Thoracic aorta (tissue), 2 donors: ENCODE results near the gene CIC. TPM values are rescaled to one million over a fixed set of nuclear protein-coding genes. Genes with fewer than 3 reads are reported as not detected.

Experiments
- ATAC-seq: fragments of 150-250 bp; one replicate; pipeline ENCODE4 v1.8.0; 2017; ENCODE audit warnings: low read depth; ENCODE audit not compliant: insufficient number of reproducible peaks, low FRiP score
- DNase-seq: peaks from one replicate; pipeline ENCODE4 v3.0.0-alpha.2; 2020; ENCODE audit warnings: low spot score
- H3K27ac ChIP-seq, 2 donors: fragments of 200-600 bp; sonication (generic); 1 replicate in 1 of 2; 2 replicates in 1 of 2; pipeline ENCODE4 v1.5.1; 2016; ENCODE audit warnings: mild to moderate bottlenecking in 2 of 2, moderate library complexity in 2 of 2
- H3K27me3 ChIP-seq: fragments of 200-600 bp; sonication (generic); replicated peaks from 2 replicates; pipeline ENCODE4 v1.6.0; 2016; ENCODE audit warnings: mild to moderate bottlenecking; ENCODE audit not compliant: insufficient read depth
- H3K36me3 ChIP-seq: fragments of 200-600 bp; sonication (generic); one replicate; pipeline ENCODE4 v1.5.1; 2016
- H3K4me1 ChIP-seq, 2 donors: fragments of 200-600 bp; sonication (generic); 1 replicate in 1 of 2; 2 replicates in 1 of 2; pipeline versions ENCODE4 v1.5.1 to v1.6.0; 2016; ENCODE audit warnings: low read depth in 2 of 2, mild to moderate bottlenecking in 1 of 2; ENCODE audit not compliant: control insufficient read depth in 1 of 2
- H3K4me3 ChIP-seq: fragments of 200-600 bp; sonication (generic); 2 replicates; pipeline ENCODE4 v1.5.1; 2016; ENCODE audit warnings: mild to moderate bottlenecking
- H3K9me3 ChIP-seq: fragments of 200-600 bp; sonication (generic); 2 replicates; pipeline ENCODE4 v1.5.1; 2016
- CTCF ChIP-seq: fragments of 200-600 bp; sonication (generic); IDR thresholded peaks from one replicate; pipeline ENCODE4 v1.5.1; 2019; ENCODE audit warnings: antibody characterized with exemption
- total RNA-seq, 2 donors: library from RNA; depleted of rRNA; stranded (reverse); fragments of >200 nt; gene quantifications; one replicate each; pipeline versions ENCODE4 v1.1.0 to v1.2.3, GENCODE V29; 2016

Gene CIC
- total RNA-seq, 2 donors from 2014 or later = 57.1 to 112 TPM

DNA sequence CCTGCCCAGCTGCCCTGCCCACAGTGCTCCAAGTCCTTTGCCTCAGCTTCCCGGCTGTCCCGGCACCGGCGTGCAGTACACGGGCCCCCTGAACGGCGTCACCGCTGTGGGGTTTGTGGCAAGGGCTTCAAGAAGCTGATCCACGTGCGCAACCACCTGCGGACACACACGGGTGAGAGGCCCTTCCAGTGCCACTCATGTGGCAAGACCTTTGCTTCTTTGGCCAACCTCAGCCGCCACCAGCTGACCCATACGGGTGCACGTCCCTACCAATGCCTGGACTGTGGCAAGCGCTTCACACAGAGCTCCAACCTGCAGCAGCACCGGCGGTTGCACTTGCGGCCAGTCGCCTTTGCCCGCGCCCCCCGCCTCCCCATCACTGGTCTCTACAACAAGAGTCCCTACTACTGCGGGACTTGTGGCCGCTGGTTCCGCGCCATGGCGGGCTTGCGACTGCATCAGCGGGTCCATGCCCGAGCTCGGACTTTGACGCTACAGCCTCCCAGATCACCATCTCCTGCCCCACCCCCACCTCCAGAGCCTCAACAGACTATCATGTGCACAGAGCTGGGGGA is 43.2 kb upstream of the CIC start:
- peaks cover 6 to 17% of the 10 kb centered on the region in 2 donors for H3K4me1 ChIP-seq
- no peak overlapping the region for H3K27ac ChIP-seq
- no peak for ATAC-seq
- no peaks in the 10 kb centered on the region for H3K27me3 ChIP-seq
- H3K4me3 ChIP-seq = no peak overlapping the region
- H3K9me3 ChIP-seq = no peaks in the 10 kb centered on the region
- no peak for TF ChIP-seq CTCF
- DNase-seq = no peak
- peaks cover 50% of the 10 kb centered on the region for H3K36me3 ChIP-seq

- Histone ChIP-seq H3K9me3 (no peaks in the 10 kb centered on the region), H3K4me3 (no peak overlapping the region), H3K27ac (no peak overlapping the region), H3K4me1 (peaks cover 0 to 6% of the 10 kb centered on the region in 2 donors), H3K36me3 (peaks cover 61% of the 10 kb centered on the region), H3K27me3 (no peaks in the 10 kb centered on the region)
- TF ChIP-seq CTCF = no peak
- DNase-seq = no peak
- ATAC-seq = no peak
Measured at GRCh38 chr19:42226886-42227285, 42.2 kb upstream of the CIC start.

DNA sequence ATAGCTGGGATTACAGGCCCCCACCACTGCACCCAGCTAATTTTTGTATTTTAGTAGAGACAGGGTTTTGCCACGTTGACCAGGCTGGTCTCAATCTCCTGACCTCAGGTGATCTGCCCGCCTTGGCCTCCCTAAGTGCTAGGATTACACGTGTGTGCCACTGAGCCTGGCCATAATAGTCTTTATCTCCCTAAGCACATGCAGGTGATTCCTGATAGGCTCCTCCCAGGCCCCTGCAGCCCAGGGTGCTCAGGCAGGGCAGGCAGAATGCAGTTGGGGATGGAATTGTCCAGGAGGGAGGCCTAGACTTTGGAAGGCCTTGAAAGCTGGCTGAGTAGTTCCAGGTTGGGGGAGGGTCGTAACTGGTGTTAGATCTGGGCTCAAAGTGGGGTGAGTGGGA is 40.4 kb upstream of the CIC start:
- H3K4me1 ChIP-seq = no peaks in the 10 kb centered on the region
- DNase-seq (no peak), ATAC-seq (no peak)
- TF ChIP-seq CTCF = no peak
- no peak overlapping the region for H3K4me3 ChIP-seq
- H3K27ac ChIP-seq = no peak overlapping the region
- peaks cover 64% of the 10 kb centered on the region for H3K36me3 ChIP-seq
- H3K27me3 ChIP-seq = no peaks in the 10 kb centered on the region
- no peaks in the 10 kb centered on the region for H3K9me3 ChIP-seq

DNA sequence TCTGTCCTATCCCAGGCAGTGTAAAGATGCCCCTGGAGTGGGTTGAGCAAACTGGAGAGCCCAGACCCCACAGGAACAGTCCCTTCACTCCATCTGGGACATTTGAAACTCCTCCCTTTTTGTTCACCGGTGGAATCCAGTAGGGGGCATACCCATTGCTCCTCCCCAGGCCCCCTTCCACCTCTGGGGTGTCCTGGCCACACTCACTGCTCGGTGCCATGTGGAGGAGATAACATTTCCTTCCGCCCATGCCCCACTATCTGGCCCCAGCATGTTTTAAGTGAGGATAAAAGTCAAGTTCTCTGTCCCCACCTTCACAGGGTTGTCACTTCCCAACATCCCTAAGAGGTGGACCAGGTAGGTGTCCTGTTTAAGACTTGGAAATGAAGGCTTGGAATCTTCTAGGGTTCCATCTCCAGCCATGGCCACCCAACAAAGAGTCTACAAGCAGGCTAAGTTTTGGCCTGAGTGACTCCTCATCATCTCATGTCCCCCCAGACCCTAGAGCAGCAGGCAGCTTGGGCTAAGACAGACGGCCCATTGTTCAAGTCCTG is 39.7 kb upstream of the CIC start:
- ATAC-seq (no peak), DNase-seq (no peak)
- H3K4me1 ChIP-seq = no peaks in the 10 kb centered on the region
- peaks cover 68% of the 10 kb centered on the region for H3K36me3 ChIP-seq
- no peaks in the 10 kb centered on the region for H3K27me3 ChIP-seq
- no peak overlapping the region for H3K27ac ChIP-seq
- no peaks in the 10 kb centered on the region for H3K9me3 ChIP-seq
- H3K4me3 ChIP-seq = no peak overlapping the region
- no peak for TF ChIP-seq CTCF

- no peaks in the 10 kb centered on the region for H3K9me3 ChIP-seq
- H3K27ac ChIP-seq = no peak overlapping the region
- TF ChIP-seq CTCF = no peak
- H3K4me3 ChIP-seq = no peak overlapping the region
- H3K27me3 ChIP-seq = no peaks in the 10 kb centered on the region
- H3K36me3 ChIP-seq = peaks cover 68% of the 10 kb centered on the region
- DNase-seq (no peak), ATAC-seq (no peak)
- no peaks in the 10 kb centered on the region for H3K4me1 ChIP-seq
Measured at GRCh38 chr19:42229855-42230351, 39.1 kb upstream of the CIC start.
